ENCODE data around the gene MBNL3.

DNA sequence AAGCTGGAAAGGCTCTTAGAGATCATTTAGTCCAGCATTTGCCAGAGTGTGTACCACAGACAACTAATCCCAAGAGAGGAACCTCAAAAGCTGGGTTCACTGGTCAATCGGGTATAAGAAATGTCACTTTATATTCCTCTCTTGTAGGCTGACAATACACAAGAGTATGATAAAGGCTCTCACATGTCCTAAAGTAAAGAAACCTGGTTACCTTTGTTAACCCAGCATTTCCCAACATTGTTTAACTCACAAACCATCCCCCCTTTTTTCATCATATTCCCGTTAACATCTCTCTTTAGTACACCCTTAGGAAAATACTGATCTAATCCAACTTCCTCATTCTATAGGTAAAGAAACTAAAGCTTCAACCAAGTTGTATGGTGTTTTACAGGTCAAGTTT is 74.4 kb downstream of the MBNL3 start:
- TF ChIP-seq GATA3 (IDR thresholded peaks at IDR 0.05; ENCODE audit: low read depth, low read length) (no peak), GATA2 (IDR thresholded peaks at IDR 0.05; ENCODE audit: low read depth, low read length) (no peak)
